ENCODE data around the gene BMP5.

DNA sequence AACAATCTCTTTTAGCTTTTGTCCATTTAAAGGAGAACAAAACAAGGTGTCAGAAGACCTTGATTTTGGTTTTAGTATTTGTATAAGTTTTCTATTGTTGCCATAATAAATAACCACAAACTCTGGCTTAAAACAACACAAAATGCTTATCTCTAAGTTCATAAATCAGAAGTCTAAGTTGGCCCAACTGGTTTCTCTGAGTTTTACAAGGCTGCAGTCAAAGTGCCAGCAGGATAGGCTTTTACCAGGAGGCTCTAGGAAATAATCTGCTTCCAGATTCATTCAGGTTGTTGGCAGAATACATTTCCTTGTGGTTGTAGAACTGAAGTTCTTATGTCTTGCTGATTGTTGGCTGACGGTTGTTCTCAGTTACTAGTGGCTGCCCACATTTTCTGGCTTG lies 149.2 kb downstream of the BMP5 start:
- TF ChIP-seq CTCF (IDR thresholded peaks at IDR 0.05; ENCODE audit: low read depth, low read length, missing input control) (no peak), REST (IDR thresholded peaks at IDR 0.05) (no peak), ATF3 (IDR thresholded peaks at IDR 0.05) (no peak), RAD21 (IDR thresholded peaks at IDR 0.05) (no peak), RXRA (IDR thresholded peaks at IDR 0.05) (no peak), YY1 (IDR thresholded peaks at IDR 0.05) (no peak), TAF1 (conservative IDR thresholded peaks at IDR 0.05) (no peak), SP1 (IDR thresholded peaks at IDR 0.05) (no peak), EGR1 (IDR thresholded peaks at IDR 0.05; ENCODE audit: low read depth in 2 of 2) (no peak), GABPA (IDR thresholded peaks at IDR 0.05 in 1 of 2, conservative IDR thresholded peaks at IDR 0.05 in 1 of 2) (no peak), FOXA1 (IDR thresholded peaks at IDR 0.05) (no peak), ZBTB33 (IDR thresholded peaks at IDR 0.05) (no peak)

All from liver (tissue), 3 donors.